Fibroblast of villous mesenchyme (primary cell): Measurements from ENCODE around the gene EXOG. TPM values are rescaled to one million over a fixed set of nuclear protein-coding genes. Genes with fewer than 3 reads are reported as not detected.
"Not testable (repeated sequence)": the region's sequence is repeated elsewhere in the genome, so short reads cannot be mapped to it uniquely, and the experiment has no call there.

Experiments used
- DNase-seq: peaks from one replicate; pipeline ENCODE4 v3.0.0-alpha.2; 2010; ENCODE audit warnings: low read depth
- H3K4me3 ChIP-seq: 2 replicates; pipeline ENCODE4 v1.5.1; 2011; ENCODE audit warnings: low read depth, mild to moderate bottlenecking, low read length
- total RNA-seq: library from RNA; depleted of rRNA; stranded (reverse); fragments of >200 nt; gene quantifications from 2 replicates; pipeline ENCODE4 v1.2.3, GENCODE V29; 2012
- TF ChIP-seq, protein P1 (sequence below): IDR thresholded peaks from 2 replicates; pipeline ENCODE4 v1.5.1; 2012; ENCODE audit warnings: low read depth, mild to moderate bottlenecking, low read length; ENCODE audit not compliant: insufficient read depth

EXOG gene
- total RNA-seq, 1 donor: 15.1 TPM

DNA sequence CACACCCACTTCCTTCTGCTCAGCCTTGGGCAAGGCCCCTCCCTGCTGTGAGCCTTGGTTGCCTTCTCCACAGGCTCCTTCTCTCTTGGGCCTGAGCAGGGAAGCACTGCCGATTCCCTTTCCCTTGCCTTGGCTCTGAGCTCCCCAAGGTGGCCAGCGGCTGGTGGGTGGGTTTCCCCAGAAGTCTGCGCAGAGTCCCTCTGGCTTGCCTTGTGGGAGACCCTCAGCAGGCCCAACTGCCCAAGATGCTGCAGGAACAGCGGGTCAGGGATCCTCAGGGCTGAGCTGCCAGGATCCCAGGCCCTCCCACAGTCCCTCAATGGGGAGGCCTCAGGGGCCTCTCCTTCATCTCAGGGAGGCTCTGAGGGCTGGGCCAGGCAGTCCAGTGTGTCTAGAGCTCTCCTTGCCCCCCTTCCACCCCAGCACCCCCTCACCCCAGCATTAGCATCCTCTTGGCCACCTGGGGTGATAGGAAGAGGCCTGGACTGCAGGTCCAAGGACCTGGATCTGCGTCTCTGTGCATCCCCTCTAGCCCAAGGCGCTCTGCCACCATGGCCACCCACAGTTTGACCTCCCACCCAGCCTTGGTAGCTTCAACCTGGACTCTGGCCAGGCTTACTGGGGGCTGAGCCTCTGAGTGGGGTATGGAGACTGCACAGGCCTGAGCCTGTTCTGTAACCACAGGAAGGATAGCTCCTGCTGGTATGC is 68.6 kb downstream of the EXOG start:
- TF ChIP-seq, protein P1, sequence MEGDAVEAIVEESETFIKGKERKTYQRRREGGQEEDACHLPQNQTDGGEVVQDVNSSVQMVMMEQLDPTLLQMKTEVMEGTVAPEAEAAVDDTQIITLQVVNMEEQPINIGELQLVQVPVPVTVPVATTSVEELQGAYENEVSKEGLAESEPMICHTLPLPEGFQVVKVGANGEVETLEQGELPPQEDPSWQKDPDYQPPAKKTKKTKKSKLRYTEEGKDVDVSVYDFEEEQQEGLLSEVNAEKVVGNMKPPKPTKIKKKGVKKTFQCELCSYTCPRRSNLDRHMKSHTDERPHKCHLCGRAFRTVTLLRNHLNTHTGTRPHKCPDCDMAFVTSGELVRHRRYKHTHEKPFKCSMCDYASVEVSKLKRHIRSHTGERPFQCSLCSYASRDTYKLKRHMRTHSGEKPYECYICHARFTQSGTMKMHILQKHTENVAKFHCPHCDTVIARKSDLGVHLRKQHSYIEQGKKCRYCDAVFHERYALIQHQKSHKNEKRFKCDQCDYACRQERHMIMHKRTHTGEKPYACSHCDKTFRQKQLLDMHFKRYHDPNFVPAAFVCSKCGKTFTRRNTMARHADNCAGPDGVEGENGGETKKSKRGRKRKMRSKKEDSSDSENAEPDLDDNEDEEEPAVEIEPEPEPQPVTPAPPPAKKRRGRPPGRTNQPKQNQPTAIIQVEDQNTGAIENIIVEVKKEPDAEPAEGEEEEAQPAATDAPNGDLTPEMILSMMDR: no peak
- H3K4me3 ChIP-seq: no peak overlapping the region
- no peak for DNase-seq

DNA sequence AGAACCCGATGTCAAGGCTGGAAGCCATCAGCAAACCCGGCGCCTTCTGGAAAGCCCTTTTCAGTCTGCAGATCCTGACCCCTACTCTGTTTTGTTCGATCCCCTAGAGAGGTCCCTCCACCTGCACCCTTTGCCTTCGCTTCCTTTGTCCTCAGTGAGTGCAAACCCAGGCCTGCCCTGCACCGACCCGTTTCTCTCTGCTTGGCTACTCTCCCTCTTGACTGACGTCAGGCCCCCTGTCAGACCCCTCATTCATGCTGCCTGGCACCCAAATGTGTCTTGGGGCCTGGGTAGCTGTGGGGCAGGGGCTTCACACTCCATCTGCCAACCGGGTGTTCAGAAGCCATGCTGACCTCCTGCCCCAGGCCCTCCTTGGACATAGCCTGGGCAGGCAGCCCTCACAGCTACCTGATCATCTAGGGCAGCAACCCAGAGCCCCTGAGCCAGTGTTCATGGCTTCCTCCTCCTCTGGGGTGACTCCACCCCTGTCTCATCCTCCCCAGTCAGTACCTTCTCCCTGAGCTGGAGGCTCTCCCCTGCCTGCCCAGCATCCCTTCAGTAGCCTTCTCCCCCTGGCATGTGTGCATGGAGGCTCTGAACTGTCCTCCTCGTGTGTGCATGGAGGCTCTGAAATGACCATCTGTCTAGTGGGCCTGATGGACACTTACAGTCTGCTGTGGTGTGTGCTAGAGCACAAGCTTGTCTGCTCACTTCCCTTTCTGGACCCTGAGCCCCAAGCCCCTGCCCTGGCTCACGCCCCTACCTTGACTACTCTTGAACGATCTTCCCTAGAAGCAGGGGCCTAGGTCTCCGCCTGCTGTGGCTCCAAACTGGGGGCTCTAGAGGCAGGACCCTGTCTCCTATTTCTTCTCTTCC is 69.4 kb downstream of the EXOG start:
- no peak overlapping the region for H3K4me3 ChIP-seq
- TF ChIP-seq, protein P1: no peak
- no peak for DNase-seq

DNA sequence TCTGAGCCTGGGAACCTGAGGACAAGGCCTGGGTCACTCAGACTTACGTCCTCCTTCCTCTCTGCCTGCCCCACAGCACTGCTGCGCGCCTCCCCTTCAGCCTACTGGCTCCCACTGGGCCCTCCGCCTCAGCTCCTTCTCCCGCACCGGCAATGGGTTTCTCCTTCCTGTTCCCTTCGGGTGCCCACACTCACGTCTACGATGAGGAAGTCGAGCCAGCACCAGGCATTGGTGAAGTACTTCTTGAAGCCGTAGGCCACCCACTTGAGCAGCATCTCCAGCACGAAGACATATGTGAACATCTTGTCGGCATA is 70.0 kb downstream of the EXOG start:
- no peak for DNase-seq
- TF ChIP-seq, protein P1: no peak

DNA sequence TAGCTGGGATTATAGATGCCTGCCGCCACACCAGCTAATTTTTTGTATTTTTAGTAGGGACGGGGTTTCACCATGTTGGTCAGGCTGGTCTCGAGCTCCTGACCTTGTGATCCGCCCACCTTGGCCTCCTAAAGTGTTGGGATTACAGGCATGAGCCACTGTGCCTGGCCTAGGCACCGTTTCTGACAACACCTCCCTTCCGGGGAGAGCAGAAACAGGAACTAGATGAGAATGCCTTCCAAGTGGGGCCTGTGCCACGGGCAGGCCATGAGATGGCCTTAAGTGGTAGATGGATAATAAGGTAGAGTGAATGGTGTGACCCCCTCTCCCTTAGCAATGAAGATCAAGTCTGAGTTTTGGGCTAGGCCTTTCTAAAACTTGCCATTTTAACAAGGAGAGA is 70.7 kb downstream of the EXOG start:
- DNase-seq: not testable (repeated sequence)

More for the DNA sequence above, 70.0 kb downstream of the EXOG start:
- H3K4me3 ChIP-seq: no peak overlapping the region

DNA sequence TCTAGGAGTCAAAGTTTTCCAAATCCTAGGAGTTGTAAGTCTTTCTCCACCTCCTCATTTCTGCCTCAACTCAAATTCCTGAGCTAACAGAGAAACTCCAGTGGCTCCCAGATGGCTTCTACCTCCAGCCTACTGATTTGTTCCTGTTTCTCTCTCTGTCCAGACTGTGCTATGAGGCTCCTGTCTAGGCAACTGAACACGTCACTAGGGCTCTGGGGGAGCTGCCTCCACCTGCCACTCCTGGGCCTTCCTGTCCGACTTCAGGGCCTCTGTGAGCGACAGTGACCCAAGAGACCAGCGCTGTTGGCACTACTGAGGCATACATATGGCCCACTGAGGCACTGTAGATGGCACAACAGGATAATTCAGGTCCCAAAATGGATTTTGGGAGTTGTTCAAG is 71.4 kb downstream of the EXOG start:
- no peak overlapping the region for H3K4me3 ChIP-seq
- TF ChIP-seq, protein P1: no peak
- DNase-seq: no peak

More for the DNA sequence above, 70.7 kb downstream of the EXOG start:
- not testable (repeated sequence) for H3K4me3 ChIP-seq

DNA sequence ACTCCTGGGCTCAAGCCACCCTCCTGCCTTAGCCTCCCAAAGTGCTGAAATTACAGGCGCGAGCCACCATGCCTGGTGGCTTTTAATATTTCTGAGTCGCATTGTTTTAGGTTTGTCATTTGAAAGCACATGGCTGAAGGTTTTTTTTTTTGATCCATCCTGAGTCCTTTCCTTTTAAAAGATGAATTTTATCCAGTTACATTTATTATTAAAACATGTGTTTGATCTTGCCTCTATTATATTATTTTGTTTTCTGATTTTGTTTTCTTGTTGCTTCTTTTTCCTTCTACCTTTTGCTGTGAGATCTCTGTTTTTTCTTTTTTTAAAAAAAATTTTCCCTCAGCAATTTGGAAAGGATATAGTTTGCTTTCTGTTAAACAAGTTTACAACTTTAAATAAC is 77.0 kb downstream of the EXOG start:
- no peak for DNase-seq
- TF ChIP-seq, protein P1: no peak
- H3K4me3 ChIP-seq: no peak overlapping the region

DNA sequence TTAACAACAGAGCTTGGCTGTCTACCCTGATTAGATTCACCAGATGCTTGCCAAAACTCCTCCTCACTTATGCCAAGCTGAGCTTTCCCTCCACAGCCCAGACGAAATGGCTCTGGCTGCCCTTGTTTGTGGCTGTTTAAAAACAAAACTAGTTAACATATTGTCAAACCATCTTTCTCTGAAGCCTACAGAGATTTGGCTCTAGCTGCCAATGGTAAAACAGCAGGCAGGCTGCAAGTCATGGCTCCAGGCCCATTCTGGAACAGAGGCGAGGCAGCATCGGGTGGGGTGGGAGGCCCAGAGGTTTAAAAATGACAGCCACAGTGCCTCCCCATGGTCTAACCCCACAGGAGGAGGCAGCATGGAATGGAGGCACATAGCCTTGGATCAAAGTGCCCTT is 77.4 kb downstream of the EXOG start:
- TF ChIP-seq, protein P1: no peak
- no peak overlapping the region for H3K4me3 ChIP-seq
- no peak for DNase-seq
